Measurements from ENCODE around the gene UQCR10.

- no peak for TF ChIP-seq POLR2A (IDR thresholded peaks at IDR 0.05; ENCODE audit: low read length)
- TF ChIP-seq CTCF (IDR thresholded peaks at IDR 0.05): no peak
- TF ChIP-seq, protein P1, sequence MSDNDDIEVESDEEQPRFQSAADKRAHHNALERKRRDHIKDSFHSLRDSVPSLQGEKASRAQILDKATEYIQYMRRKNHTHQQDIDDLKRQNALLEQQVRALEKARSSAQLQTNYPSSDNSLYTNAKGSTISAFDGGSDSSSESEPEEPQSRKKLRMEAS (IDR thresholded peaks at IDR 0.05): no peak
- no peak for TF ChIP-seq SMC3 (IDR thresholded peaks at IDR 0.05)
- TF ChIP-seq NR3C1 (IDR thresholded peaks at IDR 0.05): no peak
- TF ChIP-seq, protein P2, sequence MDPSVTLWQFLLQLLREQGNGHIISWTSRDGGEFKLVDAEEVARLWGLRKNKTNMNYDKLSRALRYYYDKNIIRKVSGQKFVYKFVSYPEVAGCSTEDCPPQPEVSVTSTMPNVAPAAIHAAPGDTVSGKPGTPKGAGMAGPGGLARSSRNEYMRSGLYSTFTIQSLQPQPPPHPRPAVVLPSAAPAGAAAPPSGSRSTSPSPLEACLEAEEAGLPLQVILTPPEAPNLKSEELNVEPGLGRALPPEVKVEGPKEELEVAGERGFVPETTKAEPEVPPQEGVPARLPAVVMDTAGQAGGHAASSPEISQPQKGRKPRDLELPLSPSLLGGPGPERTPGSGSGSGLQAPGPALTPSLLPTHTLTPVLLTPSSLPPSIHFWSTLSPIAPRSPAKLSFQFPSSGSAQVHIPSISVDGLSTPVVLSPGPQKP (IDR thresholded peaks at IDR 0.05; ENCODE audit: low read depth, low read length): no peak
- TF ChIP-seq EP300 (IDR thresholded peaks at IDR 0.05): no peak
Observed at GRCh38 chr22:29799217-29799680, 32.1 kb downstream of the UQCR10 start.
